ENCODE data around the gene SOCS1.
A peak's percentile ranks its signal among the peaks of the same experiment; 100 is the strongest.

Gene SOCS1

GRCh38 chr16:11259655-11260595, 3.9 kb upstream of the SOCS1 start:
- Histone ChIP-seq H4K12ac (ENCODE audit: low read depth, low read length) (no peak overlapping the region), H3K27me3 (ENCODE audit: insufficient read depth, low read length) (no peaks in the 10 kb centered on the region), H3K23ac (ENCODE audit: low read length) (no peak overlapping the region), H3K79me2 (ENCODE audit: control insufficient read depth, insufficient read depth, low read length, poor library complexity) (peaks cover 12% of the 10 kb centered on the region), H2BK5ac (ENCODE audit: low read depth, low read length, poor library complexity) (no peak overlapping the region), H3K4ac (ENCODE audit: low read depth, low read length) (no peak overlapping the region), H2BK120ac (ENCODE audit: insufficient read depth, low read length, poor library complexity) (peak overlapping the region; percentile 11), H3K4me3 (ENCODE audit: low read depth, low read length) (peak overlapping the region; percentile 24), H4K91ac (ENCODE audit: low read depth, low read length) (peak overlapping the region; percentile 29), H3K36me3 (ENCODE audit: control insufficient read depth in 1 of 2, insufficient read depth in 2 of 2, low read length in 2 of 2) (no peaks in the 10 kb centered on the region), H3K79me1 (ENCODE audit: low read length) (peaks cover 22% of the 10 kb centered on the region), H2AFZ (ENCODE audit: insufficient read depth, low read length, poor library complexity) (no peak overlapping the region), H3K9me3 (ENCODE audit: insufficient read depth, low read depth, low read length) (peaks cover 2% of the 10 kb centered on the region), H3K18ac (ENCODE audit: low read length) (no peak overlapping the region), H3K4me2 (ENCODE audit: low read length) (peak overlapping the region; percentile 11), H3K4me1 (ENCODE audit: control insufficient read depth in 1 of 2, insufficient read depth in 2 of 2, low read length in 2 of 2) (peaks cover 19 to 23% of the 10 kb centered on the region in 2 experiments), H2BK12ac (ENCODE audit: low read length) (no peak overlapping the region), H3K9ac (ENCODE audit: low read length) (no peak overlapping the region), H3K27ac (ENCODE audit: low read depth, low read length) (no peak overlapping the region), H4K8ac (ENCODE audit: low read depth, low read length) (no peak overlapping the region), H3K14ac (ENCODE audit: low read length) (no peak overlapping the region), H2AK5ac (ENCODE audit: low read length) (peak overlapping the region; percentile 9)
- no peak for DNase-seq
- whole genome bisulfite sequencing (ENCODE audit: extremely low coverage, insufficient coverage, insufficient read length) = no CpG with 5 or more reads among the region's 12 CpGs

GRCh38 chr16:11258553-11259492, 2.8 kb upstream of the SOCS1 start:
- Histone ChIP-seq H3K4me3 (ENCODE audit: low read depth, low read length) (no peak overlapping the region), H3K9ac (ENCODE audit: low read length) (no peak overlapping the region), H3K4me1 (ENCODE audit: control insufficient read depth in 1 of 2, insufficient read depth in 2 of 2, low read length in 2 of 2) (peaks cover 22 to 31% of the 10 kb centered on the region in 2 experiments), H3K9me3 (ENCODE audit: insufficient read depth, low read depth, low read length) (peaks cover 2% of the 10 kb centered on the region), H2BK120ac (ENCODE audit: insufficient read depth, low read length, poor library complexity) (no peak overlapping the region), H3K27ac (ENCODE audit: low read depth, low read length) (no peak overlapping the region), H4K91ac (ENCODE audit: low read depth, low read length) (no peak overlapping the region), H3K23ac (ENCODE audit: low read length) (no peak overlapping the region), H3K14ac (ENCODE audit: low read length) (no peak overlapping the region), H2BK12ac (ENCODE audit: low read length) (peak overlapping the region; percentile 22), H3K27me3 (ENCODE audit: insufficient read depth, low read length) (no peaks in the 10 kb centered on the region), H3K79me1 (ENCODE audit: low read length) (peaks cover 25% of the 10 kb centered on the region), H3K4me2 (ENCODE audit: low read length) (no peak overlapping the region), H2AFZ (ENCODE audit: insufficient read depth, low read length, poor library complexity) (peak overlapping the region; percentile 23), H2AK5ac (ENCODE audit: low read length) (peak overlapping the region; percentile 78), H2BK5ac (ENCODE audit: low read depth, low read length, poor library complexity) (no peak overlapping the region), H3K36me3 (ENCODE audit: control insufficient read depth in 1 of 2, insufficient read depth in 2 of 2, low read length in 2 of 2) (peaks cover 2% of the 10 kb centered on the region in 2 experiments), H4K8ac (ENCODE audit: low read depth, low read length) (no peak overlapping the region), H3K4ac (ENCODE audit: low read depth, low read length) (no peak overlapping the region), H3K79me2 (ENCODE audit: control insufficient read depth, insufficient read depth, low read length, poor library complexity) (peaks cover 18% of the 10 kb centered on the region), H3K18ac (ENCODE audit: low read length) (no peak overlapping the region), H4K12ac (ENCODE audit: low read depth, low read length) (no peak overlapping the region)
- no peak for DNase-seq
- WGBS (ENCODE audit: extremely low coverage, insufficient coverage, insufficient read length) = no CpG with 5 or more reads among the region's 15 CpGs

- no peak overlapping the region for H3K27ac ChIP-seq (ENCODE audit: low read depth, low read length)
- peak overlapping the region; percentile 39 for H4K12ac ChIP-seq (ENCODE audit: low read depth, low read length)
- H3K79me1 ChIP-seq (ENCODE audit: low read length) = peaks cover 25% of the 10 kb centered on the region
- H2BK120ac ChIP-seq (ENCODE audit: insufficient read depth, low read length, poor library complexity) = peak overlapping the region; percentile 75
- H3K79me2 ChIP-seq (ENCODE audit: control insufficient read depth, insufficient read depth, low read length, poor library complexity) = peaks cover 18% of the 10 kb centered on the region
- H2AFZ ChIP-seq (ENCODE audit: insufficient read depth, low read length, poor library complexity) = no peak overlapping the region
- H2AK5ac ChIP-seq (ENCODE audit: low read length) = peak overlapping the region; percentile 3
- H4K91ac ChIP-seq (ENCODE audit: low read depth, low read length) = peak overlapping the region; percentile 91
- H3K9ac ChIP-seq (ENCODE audit: low read length) = peak overlapping the region; percentile 16
- H3K4me1 ChIP-seq (ENCODE audit: control insufficient read depth in 1 of 2, insufficient read depth in 2 of 2, low read length in 2 of 2) = peaks cover 26 to 36% of the 10 kb centered on the region in 2 experiments
- peak overlapping the region; percentile 48 for H3K14ac ChIP-seq (ENCODE audit: low read length)
- H3K4me2 ChIP-seq (ENCODE audit: low read length) = peak overlapping the region; percentile 93
- peak overlapping the region; percentile 14 for H3K4ac ChIP-seq (ENCODE audit: low read depth, low read length)
- no peak overlapping the region for H2BK5ac ChIP-seq (ENCODE audit: low read depth, low read length, poor library complexity)
- peak overlapping the region; percentile 73 for H2BK12ac ChIP-seq (ENCODE audit: low read length)
- peak overlapping the region; percentile 75 for H4K8ac ChIP-seq (ENCODE audit: low read depth, low read length)
- peak overlapping the region; percentile 16 for H3K4me3 ChIP-seq (ENCODE audit: low read depth, low read length)
- DNase-seq = peak; percentile 55 to 74
- no peaks in the 10 kb centered on the region for H3K27me3 ChIP-seq (ENCODE audit: insufficient read depth, low read length)
- peak overlapping the region; percentile 84 for H3K18ac ChIP-seq (ENCODE audit: low read length)
- no peak overlapping the region for H3K23ac ChIP-seq (ENCODE audit: low read length)
- H3K9me3 ChIP-seq (ENCODE audit: insufficient read depth, low read depth, low read length) = peaks cover 2% of the 10 kb centered on the region
- H3K36me3 ChIP-seq (ENCODE audit: control insufficient read depth in 1 of 2, insufficient read depth in 2 of 2, low read length in 2 of 2) = peaks cover 4 to 8% of the 10 kb centered on the region in 2 experiments
- no CpG with 5 or more reads among the region's 21 CpGs for WGBS (ENCODE audit: extremely low coverage, insufficient coverage, insufficient read length)
These were observed 1.3 kb upstream of the SOCS1 start for GRCh38 chr16:11257131-11257938.
